Testis (tissue), 2 donors: ENCODE results near the gene TDRD3.

ENCODE experiments used
- CTCF ChIP-seq, 3 experiments: fragments of 450-650 bp in 2 of 3; fragments of 200-600 bp in 1 of 3; sonication (generic) in 1 of 3; IDR thresholded peaks; one replicate each; pipeline ENCODE4 v1.5.1; 2016 to 2019; ENCODE audit warnings: antibody characterized with exemption in 3 of 3, mild to moderate bottlenecking in 2 of 3, moderate library complexity in 1 of 3
- POLR2A ChIP-seq: fragments of 450-650 bp; IDR thresholded peaks from one replicate; pipeline ENCODE4 v1.6.1; 2017; ENCODE audit warnings: antibody characterized with exemption, mild to moderate bottlenecking, moderate library complexity

- TF ChIP-seq POLR2A (no peak), CTCF (IDR thresholded peaks at IDR 0.05) (no peak)
Observed at GRCh38 chr13:60426075-60426474, 29.1 kb downstream of the TDRD3 start.
